GM06990 (cell line): Measurements from ENCODE around the gene BSPRY.

ENCODE experiments used
- DNase-seq: peaks from one replicate; pipeline ENCODE4 v3.0.0-alpha.2; 2011; ENCODE audit not compliant: insufficient read length; ENCODE audit errors: extremely low read depth
- H3K27me3 ChIP-seq: replicated peaks from 2 replicates; pipeline ENCODE4 v1.6.0; 2011; ENCODE audit warnings: low read length; ENCODE audit not compliant: control insufficient read depth, insufficient read depth
- H3K36me3 ChIP-seq: 2 replicates; pipeline ENCODE4 v1.5.1; 2011; ENCODE audit warnings: low read length; ENCODE audit not compliant: control insufficient read depth, insufficient read depth
- H3K4me3 ChIP-seq: replicated peaks from 2 replicates; pipeline ENCODE4 v1.5.1; 2011; ENCODE audit warnings: low read depth, mild to moderate bottlenecking, control low read depth, low read length
- TF ChIP-seq, protein P1 (sequence below): IDR thresholded peaks from 2 replicates; pipeline ENCODE4 v1.5.1; 2011; ENCODE audit warnings: low read length, control low read depth, mild to moderate bottlenecking, inconsistent platforms; ENCODE audit not compliant: insufficient read depth, poor library complexity, severe bottlenecking

The BSPRY gene

DNA sequence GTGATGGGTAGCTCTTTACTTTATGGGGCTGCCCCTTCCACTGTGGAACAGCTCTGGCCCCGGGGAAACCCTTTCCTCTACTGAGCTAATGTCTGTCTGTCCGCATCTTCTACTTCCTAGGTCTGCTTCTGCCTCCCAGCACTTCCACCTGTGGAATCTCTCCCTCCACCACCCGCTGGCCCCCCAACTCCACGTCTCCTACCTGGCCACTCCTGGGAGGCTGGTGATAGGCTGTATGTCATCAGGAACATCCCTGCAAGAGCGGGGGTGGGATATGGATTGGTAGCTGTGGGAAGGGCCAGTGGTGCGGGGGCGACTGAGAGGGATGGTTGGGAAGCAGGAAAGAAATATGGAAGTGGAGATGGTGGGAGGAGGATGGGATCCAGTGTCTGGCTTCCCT lies 42.6 kb downstream of the BSPRY start:
- H3K4me3 ChIP-seq = no peak overlapping the region
- H3K36me3 ChIP-seq = peaks cover 12% of the 10 kb centered on the region
- TF ChIP-seq, protein P1, sequence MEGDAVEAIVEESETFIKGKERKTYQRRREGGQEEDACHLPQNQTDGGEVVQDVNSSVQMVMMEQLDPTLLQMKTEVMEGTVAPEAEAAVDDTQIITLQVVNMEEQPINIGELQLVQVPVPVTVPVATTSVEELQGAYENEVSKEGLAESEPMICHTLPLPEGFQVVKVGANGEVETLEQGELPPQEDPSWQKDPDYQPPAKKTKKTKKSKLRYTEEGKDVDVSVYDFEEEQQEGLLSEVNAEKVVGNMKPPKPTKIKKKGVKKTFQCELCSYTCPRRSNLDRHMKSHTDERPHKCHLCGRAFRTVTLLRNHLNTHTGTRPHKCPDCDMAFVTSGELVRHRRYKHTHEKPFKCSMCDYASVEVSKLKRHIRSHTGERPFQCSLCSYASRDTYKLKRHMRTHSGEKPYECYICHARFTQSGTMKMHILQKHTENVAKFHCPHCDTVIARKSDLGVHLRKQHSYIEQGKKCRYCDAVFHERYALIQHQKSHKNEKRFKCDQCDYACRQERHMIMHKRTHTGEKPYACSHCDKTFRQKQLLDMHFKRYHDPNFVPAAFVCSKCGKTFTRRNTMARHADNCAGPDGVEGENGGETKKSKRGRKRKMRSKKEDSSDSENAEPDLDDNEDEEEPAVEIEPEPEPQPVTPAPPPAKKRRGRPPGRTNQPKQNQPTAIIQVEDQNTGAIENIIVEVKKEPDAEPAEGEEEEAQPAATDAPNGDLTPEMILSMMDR = no peak
- H3K27me3 ChIP-seq = no peaks in the 10 kb centered on the region
- DNase-seq = no peak

DNA sequence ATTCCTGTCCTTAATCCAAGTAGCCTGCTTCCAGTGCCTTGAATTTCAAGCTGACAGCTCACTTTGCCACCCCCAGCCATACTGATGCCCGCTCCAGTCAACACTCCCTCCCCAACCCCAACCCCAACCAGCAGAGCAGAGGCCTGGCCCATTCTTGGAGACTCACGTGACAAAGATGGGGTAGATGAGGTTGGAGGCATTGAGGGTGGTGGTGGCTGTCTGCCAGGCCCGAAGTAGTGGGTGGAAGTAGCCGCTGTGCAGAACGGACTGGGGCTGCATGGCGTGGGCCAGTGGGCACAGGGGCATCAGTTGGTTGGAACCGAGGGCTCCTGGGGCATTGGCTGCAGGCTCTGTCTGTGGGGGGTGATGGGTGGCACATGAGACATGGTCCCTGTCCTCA lies 43.9 kb downstream of the BSPRY start:
- no peak for DNase-seq
- TF ChIP-seq, protein P1 = no peak
- no peaks in the 10 kb centered on the region for H3K27me3 ChIP-seq
- no peak overlapping the region for H3K4me3 ChIP-seq
- peaks cover 12% of the 10 kb centered on the region for H3K36me3 ChIP-seq

DNA sequence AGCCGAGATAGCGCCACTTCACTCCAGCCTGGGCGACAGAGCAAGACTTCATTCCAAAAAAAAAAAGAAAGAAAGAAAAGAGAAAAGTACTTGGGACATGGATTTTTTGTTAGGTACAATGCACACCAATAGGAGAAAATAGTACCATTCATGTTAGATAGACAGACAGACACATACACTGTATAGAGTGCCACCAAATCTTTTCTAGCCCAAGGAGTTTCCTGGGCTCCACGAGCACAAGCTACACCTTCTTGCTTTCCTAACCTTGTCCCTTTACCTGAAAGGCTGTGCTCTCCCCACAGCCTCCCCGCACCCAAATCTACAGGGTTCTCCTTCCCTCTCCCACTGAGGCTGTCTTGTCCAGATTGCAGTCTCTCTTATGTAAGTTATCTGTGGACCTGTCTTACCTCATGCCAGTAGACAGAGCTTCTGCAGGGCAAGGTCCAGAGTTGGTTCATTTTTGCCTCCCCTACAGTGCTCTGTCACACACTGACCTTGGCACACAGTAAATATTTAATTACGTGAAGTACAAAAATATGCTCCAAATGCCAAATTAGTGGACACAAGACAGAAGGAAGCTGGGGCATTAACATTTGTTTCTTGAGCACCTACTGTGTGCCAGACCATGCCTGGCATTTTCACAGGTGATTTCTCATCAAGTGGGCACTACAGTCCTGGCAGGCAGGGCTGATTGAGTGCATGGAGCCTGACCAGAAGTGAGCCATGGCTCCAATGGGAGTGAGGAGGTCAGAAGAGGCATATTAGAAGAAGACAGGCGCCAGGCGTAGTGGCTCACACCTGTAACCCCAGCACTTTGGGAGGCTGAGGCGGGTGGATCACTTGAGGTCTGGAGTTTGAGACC lies 45.9 kb downstream of the BSPRY start:
- Histone ChIP-seq H3K27me3 (no peaks in the 10 kb centered on the region), H3K36me3 (peaks cover 4% of the 10 kb centered on the region), H3K4me3 (no peak overlapping the region)
- DNase-seq = no peak
- TF ChIP-seq, protein P1 = no peak

DNA sequence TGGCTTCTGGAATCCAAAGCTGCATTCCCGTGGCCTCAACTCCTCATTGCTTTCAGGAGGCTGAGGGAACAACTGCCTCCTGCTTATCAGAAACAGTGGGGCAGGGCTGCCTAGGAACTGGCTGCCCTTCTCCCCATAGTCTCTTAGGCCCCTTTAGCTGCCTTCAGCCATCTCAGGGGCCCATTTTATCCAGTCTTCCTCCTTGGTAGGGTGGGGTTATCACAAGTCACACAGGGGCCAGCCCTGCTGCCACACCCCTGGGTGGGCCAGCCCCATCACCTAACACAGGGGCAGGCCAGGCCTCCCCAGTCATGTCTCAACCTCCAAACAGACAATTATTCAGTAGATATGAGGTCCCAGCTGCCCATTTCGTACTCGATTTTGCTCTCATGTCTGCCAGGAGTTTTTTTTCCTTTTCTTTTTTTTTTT lies 47.9 kb downstream of the BSPRY start:
- DNase-seq = no peak
- TF ChIP-seq, protein P1 = no peak
- Histone ChIP-seq H3K27me3 (no peaks in the 10 kb centered on the region), H3K4me3 (no peak overlapping the region), H3K36me3 (no peaks in the 10 kb centered on the region; the same call in none of the 2 replicates)

DNA sequence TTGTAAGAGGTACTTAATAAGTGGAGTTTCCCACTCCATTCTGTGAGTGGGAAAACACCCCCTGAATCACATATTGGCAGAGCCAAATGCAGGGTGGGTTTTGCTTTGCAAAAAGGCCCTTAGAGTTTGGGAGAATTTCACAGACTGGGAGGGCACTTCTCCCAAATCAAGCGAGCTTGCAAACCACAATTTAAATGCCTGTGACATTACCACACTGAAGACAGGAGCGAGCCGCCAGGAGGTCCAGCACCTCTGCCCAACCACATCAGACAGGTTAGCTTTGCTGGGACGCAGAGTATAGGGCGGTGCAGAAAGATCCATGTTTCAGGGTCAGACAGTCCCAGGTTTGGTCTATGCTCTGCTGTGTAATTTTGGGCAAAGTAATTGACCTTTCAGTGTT lies 49.5 kb downstream of the BSPRY start:
- H3K27me3 ChIP-seq = no peaks in the 10 kb centered on the region
- no peak overlapping the region for H3K4me3 ChIP-seq
- TF ChIP-seq, protein P1 = no peak
- no peaks in the 10 kb centered on the region; the same call in 1 of the 2 replicates for H3K36me3 ChIP-seq
- no peak for DNase-seq

DNA sequence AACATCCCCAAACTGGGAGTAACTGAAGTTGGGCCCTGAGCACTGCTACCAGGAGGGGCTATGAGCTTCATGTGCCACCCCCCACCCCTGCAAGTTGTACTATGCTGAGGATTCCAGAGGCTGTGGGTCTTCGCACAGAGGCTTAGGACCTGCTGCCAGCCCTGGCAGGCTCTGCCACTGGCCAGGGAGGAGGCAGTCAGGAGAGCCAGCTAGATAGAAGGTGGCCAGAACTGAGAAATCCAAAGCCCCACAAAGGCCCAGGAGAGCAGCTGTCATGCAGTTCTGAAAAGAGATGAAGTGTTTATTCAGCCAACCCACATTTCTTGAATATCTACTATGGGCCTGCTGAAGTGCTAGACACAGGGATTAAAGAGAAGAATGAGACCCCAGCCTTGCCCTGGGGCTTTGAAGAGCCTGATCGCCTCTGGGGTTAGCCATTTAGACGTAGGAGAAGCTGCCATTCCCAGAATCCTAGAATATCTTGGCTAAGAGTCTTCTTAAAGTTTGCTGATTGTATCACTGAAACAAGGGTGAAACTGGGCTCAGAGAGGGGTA lies 50.4 kb downstream of the BSPRY start:
- no peak for DNase-seq
- no peaks in the 10 kb centered on the region; the same call in 1 of the 2 replicates for H3K36me3 ChIP-seq
- H3K4me3 ChIP-seq = no peak overlapping the region
- TF ChIP-seq, protein P1 = no peak
- H3K27me3 ChIP-seq = no peaks in the 10 kb centered on the region
